Activated CD4-positive, alpha-beta T cell treated with anti-CD3 and anti-CD28 coated beads, Interleukin-2, amount 50 U/mL, for 16 hours (primary cell): ENCODE results near the gene PAFAH2.

ENCODE experiments used
- DNase-seq: peaks from one replicate; pipeline ENCODE4 v3.0.0-alpha.2; 2020

PAFAH2 gene

GRCh38 chr1:26029864-26030481 is 32.1 kb upstream of the PAFAH2 start:
- DNase-seq, result no peak

DNA sequence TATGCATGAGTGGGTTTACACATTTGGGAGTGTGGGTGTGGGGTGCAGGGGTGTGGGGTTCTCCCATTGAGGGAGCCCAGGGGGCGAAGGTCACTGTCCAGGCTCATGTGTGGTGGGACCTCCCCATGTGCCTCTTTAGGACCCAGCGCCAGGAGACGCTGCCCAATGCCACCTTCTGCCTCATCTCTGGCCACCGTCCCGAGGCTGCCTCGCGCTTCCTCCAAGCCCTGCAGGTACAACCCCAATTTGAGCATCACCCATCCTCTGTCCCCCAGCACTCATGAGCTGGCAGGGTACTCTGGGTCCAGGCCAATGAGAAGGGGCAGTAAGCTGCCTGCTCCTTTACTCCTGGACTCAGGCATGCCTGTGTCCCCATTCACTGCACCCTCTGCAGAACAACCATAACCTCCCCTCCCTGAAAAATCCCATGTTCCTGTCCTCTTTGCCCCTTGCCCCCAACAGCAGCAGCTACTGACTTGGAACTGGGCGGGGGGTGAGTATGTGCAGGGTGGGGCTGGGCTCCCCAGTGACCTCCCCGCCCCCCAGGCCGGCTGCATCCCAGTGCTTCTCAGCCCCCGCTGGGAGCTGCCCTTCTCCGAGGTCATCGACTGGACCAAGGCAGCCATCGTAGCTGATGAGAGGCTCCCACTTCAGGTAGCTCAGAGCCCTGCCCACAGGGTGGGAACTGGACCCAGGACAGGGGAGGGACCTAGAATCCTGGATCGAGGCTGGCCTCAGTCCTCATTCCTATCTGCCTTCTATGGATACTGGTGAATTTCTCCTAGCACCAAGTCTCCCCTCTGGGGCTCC is 31.4 kb upstream of the PAFAH2 start:
- DNase-seq, result no peak

DNA sequence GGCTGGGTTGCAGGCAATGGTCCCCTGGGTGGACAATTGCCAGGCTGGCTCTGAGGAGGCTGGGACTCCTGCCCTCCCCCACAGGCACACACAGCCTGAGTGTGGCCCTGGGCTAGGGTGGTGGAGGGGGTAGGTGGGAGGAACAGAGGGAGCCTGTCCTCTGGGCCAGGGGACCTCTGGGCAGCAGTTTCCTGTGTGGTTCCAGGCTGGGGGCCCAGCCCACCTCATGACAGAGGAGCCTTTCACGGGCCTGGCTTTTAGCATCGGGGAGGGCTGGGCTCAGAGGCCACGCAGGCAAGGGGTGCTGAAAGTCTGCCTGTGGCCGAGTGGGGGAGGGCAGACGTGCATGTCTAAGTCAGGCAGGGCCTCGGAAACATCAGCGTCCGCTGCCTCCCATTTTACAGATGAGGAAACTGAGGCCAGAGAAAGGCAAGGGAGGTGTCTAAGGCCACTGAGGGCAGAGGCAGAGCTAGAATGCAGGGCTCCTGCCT is 30.7 kb upstream of the PAFAH2 start:
- no peak for DNase-seq

- no peak for DNase-seq
These were observed 30.0 kb upstream of the PAFAH2 start for GRCh38 chr1:26027716-26028489.

DNA sequence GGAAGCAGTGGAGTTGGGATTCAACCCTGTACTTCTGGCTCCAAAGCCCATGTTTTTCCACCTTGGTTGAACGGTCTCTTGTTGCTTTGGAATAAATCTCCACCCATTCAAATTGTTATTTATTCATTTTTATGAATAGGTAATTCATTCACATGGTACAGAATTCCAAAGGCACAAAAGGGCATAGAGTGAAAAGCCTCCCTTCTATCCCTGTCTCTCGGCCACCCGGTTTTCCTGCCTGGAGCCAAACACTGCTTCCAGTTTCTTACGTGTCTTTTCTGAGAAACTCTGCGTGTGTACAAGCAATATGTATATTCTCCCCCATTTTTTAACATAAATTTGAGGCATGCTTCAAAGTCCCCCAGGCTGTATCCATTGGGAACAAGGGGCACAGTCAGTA is 27.7 kb upstream of the PAFAH2 start:
- no peak for DNase-seq

GRCh38 chr1:26025060-26025459 is 27.2 kb upstream of the PAFAH2 start:
- DNase-seq, result no peak

- no peak for DNase-seq
These were observed 26.0 kb upstream of the PAFAH2 start for GRCh38 chr1:26023826-26024225.

DNA sequence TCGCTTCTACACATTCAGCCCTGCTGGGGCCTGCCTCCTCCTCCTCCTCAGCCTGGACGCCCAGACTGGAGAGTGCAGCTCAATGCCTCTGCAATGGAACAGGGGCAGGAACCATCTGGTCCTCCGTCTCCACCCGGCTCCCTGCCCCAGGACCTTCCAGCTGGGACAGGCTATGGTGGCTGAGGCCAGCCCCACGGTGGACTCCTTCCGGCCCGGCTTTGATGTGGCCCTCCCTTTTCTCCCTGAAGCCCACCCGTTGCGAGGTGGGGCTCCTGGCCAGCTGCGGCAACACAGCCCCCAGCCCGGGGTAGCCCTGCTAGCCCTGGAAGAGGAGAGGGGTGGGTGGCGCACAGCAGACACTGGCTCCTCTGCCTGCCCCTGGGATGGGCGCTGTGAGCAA is 25.1 kb upstream of the PAFAH2 start:
- no peak for DNase-seq

DNA sequence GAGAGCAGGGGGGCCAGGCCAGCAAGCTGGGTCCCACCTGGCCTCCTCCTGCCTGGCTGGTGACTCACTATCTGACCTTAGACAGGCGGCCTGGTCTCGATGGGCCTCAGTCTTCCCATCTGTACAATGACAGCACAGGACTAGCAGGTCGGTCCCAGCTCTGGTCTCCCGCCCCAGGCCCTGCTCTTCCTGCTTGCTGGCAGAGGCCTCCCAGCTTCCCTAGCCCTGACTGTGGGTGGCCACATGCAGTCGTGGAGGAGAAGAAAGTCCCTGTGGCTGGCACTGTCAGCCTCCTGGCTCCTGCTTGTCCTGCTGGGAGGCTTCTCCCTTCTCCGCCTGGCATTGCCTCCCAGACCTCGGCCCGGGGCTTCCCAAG is 24.5 kb upstream of the PAFAH2 start:
- no peak for DNase-seq

DNA sequence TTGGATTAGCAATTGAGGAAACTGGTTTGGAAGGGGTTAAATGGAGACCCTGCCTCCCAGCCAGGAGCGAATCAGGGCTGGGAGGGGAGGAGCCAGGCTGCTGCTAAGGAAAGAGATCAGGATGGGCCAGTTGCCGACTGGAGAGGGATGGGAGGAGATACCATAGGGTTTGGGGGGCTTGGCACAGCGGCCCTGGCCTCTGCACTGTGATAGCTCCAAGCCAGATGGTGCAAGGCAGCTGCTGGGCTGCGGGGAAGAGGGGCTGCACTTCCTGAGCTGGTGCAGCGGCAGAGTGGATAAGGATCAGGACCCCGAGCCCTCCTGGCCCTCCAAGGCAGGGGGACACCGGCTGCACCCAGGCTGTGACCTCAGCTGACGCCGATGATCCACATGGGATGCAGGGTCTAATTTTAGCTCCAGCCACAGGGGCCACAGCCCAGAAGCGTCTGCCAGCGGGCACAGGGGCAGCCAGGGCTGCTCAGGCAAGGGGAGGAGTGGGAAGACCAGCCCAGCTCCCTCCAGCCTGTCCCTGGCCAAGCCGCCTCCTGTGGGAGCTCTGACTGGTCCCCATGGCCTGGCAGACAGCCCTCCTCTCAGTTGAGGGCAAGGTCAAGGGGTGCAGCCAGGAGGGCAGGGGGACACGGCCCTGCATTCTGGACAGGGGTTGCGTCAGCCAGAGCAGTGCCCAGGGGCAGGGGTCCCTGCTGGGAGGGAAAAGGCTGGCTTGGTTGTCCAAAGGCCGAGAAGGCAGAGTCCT is 24.0 kb upstream of the PAFAH2 start, which contains the start of gene EXTL1:
Gene EXTL1, plus strand, starts transcription at position 129 of the 757 bp plus-strand sequence. CDS start 872 bp downstream, outside the sequence.
- no peak for DNase-seq

DNA sequence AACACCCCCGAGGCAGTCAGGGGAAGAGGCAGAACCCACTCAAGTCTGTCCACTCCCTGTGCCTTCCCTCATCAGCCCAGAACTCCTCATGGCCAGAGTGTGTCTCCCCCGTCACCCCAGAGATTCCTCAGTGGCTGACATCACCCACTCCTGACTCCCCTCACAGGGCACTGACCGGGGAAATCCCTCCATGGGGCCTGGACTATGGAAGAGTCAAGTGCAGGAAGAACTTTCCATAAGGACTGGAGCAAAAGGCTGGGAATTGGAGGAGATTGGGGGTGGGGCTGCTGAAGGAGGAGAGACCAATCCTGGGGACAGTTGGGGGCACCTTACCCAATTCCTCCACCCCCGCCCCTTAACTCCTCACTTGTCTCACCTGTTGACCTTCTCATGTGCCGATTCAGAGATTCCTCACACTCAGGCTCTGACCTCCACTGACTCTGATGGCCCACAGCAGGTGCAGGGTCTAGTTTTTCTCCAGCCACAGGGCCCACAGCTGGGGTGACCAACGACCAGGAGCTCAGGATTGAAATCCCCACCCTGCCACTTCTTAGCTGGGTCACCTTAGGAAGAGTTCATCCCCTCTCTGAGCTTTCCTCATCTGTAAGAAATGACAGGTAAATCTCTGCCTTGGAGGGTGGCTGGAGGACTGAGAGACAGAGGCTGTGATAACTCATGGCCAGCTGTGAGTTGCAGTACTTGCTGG is 23.2 kb upstream of the PAFAH2 start:
- no peak for DNase-seq

- DNase-seq, result no peak
These were observed 22.5 kb upstream of the PAFAH2 start for GRCh38 chr1:26020330-26020768.

- DNase-seq, result no peak
These were observed 21.9 kb upstream of the PAFAH2 start for GRCh38 chr1:26019641-26020315.

GRCh38 chr1:26017606-26018005 is 19.7 kb upstream of the PAFAH2 start:
- no peak for DNase-seq

- no peak for DNase-seq
These were observed 19.2 kb upstream of the PAFAH2 start for GRCh38 chr1:26016953-26017545.

- no peak for DNase-seq
These were observed 18.5 kb upstream of the PAFAH2 start for GRCh38 chr1:26016258-26016952.

GRCh38 chr1:26015358-26015757 is 17.5 kb upstream of the PAFAH2 start:
- DNase-seq, result no peak

DNA sequence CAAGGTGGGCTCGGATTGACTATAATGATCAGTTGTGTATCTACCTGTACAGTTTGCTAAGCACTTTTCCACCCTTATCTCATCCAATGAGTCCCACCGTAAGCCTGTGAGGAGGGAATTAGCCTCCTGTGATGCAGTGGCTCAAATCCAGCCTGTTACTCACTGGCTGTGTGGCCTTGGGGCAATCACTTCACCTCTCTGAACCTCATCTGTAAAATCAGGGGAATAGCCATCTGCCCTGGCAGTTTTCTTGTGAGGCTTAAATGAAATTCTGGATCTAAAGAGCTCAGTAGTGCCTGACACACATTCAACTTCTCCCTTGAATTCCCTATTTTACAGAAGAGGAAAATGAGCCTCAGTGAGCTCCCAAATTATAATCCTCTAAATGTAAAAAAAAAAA is 16.3 kb upstream of the PAFAH2 start:
- DNase-seq, result no peak

DNA sequence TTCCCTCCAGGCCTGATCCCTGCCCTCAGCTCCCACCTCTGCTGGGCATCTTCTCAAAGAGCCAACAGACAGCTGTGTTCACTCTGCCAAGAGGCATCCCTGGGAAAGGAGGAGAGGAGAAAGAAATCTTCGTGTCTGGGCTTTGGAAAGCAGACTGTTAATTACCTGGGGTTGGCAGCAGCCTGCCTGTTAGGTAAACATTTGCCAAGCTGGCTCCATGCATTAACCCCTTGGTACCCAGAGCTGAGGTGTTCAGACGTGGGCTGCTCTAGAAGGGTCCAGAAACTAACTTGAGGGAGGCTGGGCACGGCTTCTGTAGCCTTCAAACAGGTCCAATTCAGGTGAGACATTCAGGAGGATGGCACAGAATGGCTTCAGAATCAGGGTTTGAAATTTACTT is 15.0 kb upstream of the PAFAH2 start:
- DNase-seq, result no peak

- no peak for DNase-seq
These were observed 13.0 kb upstream of the PAFAH2 start for GRCh38 chr1:26010825-26011224.
